HL-60/S4 treated with retinoic acid at 250 ng/mL for 4 days and 3 days (cell line): Measurements from ENCODE around the gene NPTX2.

Source experiments
- in situ Hi-C: fragments of 300-500 bp; cut with MboI; formaldehyde crosslinking; loops from 2 replicates; pipeline ENCODE4 v1.7.0; 2022; ENCODE audit warnings: low sequenced_read_pairs

The NPTX2 gene

DNA sequence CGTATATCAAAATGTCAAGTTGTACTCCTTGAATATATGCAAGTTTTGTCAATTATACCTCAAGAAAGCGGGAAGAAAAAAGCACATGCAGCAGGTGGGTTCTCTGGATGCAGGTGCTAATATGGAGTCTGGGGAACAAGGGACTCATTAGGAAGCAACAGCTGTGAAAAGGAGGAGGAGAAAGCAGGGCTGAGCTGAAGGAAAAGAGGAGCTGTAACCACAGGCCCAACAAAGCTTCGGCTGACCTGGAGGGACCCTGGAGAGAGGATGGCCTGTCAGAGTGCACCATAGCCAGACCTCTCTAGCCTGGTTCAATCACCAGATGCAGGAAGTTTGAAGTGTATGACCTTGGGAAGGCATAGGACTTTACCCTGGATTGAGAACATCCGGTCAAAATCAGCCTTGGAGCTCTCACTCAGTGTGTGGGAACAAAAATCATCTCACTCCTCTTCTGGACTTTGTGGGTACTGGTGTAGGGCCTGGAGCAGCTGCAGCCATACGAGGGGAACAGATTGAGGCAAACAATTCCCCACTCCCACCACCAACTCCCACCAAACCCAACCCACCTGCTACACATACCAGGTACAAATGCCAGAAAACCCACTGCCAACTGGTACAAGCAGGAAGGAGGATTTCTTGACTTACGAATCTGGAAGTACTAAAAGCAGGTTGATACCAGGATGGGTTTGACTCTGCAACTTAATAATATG is 36.7 kb downstream of the NPTX2 start:
- in situ Hi-C loops: no loop called here

GRCh38 chr7:98654524-98655272 is 37.6 kb downstream of the NPTX2 start:
- in situ Hi-C loops: no loop called here

DNA sequence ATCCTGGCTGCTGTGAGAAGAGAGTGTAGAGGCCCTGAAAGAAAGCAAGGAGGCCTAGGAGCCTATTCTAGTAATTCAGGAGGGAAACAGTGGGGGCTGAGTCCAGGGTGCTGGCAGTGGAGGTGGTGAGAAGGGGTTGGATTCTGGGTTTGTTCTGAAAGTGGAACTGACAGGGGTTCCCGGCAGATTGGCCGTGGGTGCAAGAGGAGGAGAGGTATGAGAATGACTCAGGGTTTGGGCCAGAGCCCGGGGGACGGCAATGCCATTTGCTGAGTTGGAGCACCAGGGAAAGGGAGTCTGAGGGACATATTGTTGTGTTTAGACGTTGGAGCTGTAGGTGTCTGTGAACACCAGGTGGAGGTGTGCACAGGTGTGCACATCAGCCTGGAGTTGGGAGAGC is 38.5 kb downstream of the NPTX2 start:
- in situ Hi-C loops: no loop called here

DNA sequence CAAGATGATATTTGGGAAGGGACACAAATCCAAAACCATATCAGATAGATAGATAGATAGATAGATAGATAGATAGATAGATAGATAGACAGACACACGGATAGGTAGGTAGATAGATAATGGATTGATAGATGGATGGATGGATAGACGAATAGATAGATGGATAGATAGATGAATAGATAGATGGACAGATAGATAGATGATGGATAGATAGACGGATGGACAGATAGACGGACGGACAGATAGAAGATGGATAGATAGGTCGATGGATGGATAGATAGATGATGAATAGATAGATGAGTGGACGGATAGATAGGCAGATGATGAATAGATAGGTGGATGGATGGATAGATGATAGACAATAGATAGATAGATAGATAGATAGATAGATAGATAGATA is 39.8 kb downstream of the NPTX2 start:
- in situ Hi-C loops: no loop called here

DNA sequence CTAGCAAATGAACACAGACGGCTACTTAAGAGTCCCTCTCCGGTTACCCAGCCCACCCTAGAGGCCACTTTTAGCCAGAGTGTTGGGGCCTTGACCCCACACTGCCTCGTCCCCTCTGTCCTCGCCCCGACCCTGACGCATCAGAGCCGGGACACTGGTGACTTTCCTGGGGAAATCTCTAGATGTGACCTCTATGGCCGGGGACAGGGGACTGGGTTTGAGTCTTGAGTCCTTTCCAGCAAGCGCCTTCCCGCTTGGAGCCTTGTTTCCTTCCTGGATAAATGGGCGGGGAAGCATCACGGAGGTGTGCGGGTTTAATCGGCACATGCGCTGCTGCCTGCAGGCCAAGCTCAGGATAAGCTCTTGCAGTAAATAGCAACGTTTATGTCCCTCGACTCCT is 40.7 kb downstream of the NPTX2 start:
- in situ Hi-C loops: no loop called here

DNA sequence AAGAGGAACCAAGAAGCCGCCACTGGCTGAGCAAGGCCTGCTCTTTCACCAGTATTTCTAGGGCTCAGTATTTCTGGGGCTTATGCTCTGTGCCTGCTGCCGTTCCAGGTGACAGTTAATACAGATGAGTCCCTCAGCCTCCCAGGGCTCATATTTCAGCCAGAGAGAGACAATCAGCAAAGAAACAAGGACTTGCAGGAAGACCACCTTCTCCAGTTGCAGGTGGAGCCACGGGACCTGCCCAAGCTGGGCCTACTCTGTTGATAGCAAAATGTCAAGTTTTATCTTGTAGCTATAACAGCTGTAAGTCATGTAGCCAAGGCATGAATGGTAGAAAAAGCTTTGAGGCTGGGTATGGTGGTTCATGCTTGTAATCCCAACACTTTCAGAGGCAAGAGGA is 42.7 kb downstream of the NPTX2 start:
- in situ Hi-C loops: no loop called here

GRCh38 chr7:98661607-98662006 is 44.5 kb downstream of the NPTX2 start:
- in situ Hi-C loops: no loop called here

- in situ Hi-C loops: no loop called here
Observed at GRCh38 chr7:98662289-98662688, 45.2 kb downstream of the NPTX2 start.

GRCh38 chr7:98664882-98665281 is 47.8 kb downstream of the NPTX2 start:
- in situ Hi-C loops: no loop called here

- in situ Hi-C loops: no loop called here
Observed at GRCh38 chr7:98668255-98668654, 51.2 kb downstream of the NPTX2 start.

DNA sequence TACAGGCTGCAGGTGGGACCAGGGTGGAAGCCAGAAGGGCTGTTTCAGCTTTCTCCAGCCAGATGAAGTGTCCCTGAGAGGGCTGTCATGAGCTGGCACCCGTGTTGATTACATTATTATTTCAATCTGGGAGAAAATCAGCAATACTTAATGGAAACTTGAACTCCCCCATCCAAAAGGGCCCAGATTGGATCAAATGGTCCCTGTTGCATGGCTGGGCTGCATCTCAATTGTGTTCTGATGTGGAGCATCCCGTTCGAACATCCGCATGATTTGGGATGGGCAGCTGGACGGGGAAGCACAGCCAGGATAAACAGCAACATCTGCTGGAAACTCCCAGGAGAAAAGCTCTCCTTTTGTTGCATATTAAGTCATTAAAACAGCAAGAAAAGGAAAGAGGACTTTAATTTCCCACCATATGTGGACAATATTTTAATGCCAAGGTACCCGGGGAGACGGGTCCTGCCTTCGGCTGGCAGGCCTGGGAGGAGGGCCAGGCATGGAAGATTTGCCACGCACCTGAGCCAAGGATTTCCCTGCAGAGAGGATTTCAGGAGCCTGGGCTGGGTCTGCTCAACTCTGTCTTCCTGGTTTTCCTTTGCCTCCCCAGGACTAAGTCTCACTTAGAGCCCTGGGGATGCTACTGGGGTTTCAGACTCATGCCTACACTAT is 52.4 kb downstream of the NPTX2 start:
- in situ Hi-C loops: no loop called here

DNA sequence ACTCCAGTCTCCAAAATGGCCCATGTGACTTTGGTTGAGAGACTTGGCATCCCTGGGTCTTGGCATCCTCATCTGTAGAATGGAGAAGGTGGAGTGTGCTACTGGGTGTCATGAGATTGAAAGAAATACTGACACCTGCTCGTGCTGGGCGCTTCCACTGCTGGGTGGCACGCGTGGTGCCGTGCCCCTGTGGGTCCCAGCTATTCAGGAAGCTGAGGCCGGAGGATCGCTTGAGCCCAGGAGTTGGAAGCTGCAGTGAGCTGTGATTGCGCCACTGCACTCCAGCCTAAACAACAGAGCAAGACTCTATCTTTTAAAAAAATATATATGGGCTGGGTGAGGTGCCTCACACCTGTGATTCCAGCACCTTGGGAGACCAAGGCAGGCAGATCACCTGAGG is 53.1 kb downstream of the NPTX2 start:
- in situ Hi-C loops: no loop called here

- in situ Hi-C loops: no loop called here
Observed at GRCh38 chr7:98671733-98672331, 54.7 kb downstream of the NPTX2 start.

DNA sequence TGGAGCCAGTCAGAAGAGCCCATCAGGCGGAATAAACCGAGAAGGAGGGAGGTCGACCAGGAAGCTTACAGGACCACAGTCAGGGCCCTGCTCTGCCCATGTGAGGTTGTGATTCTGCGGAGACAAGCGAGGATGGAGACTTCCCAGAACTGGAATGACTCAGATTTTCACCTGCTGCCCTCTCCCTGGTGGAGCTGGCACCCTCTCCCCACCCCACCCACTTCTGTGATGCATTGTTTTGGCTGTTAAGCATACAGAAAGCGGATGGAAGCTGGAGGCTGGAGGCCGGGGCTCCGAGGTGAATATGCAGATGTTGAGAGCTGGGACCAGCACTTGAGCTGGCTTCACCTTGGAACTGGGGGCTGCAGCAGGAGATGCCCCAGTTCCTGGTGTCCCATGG is 57.4 kb downstream of the NPTX2 start:
- in situ Hi-C loops: no loop called here

DNA sequence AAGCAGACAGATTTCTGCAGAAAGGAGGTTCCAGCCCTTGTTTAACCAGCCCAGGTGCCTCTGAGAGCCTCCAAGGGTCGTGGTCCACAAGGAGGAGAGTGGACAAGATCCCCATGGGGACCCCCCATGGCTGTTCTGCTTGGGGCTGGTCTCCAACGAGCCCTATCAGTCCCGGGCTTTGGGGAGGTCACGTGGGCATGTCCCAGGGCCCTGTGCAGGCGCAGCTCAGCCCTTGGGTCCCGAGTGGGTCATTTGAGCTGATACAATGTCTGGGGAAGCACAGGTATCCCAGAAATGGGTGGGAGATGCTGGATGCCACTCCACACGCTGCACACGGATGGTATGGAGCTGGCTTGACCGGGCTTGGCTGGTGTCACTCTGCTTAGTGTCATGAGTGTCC is 57.8 kb downstream of the NPTX2 start:
- in situ Hi-C loops: no loop called here

DNA sequence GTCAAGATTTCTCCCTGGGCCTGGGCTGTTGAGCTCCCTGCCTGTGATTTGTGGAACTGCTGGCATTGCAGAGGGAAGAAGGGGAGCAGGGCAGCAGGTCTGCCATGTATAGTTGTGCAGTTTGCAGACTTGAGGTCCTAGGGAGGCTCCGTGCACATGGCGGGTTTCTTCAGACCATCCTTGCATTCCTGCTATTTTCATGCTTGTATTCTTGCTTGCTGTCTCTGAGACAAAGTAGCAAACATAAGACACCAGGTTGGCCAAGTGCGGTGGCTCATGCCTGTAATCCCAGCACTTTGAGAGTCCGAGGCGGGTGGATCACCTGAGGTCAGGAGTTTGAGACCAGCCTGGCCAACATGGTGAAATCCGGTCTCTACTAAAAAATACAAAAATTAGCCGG is 61.1 kb downstream of the NPTX2 start:
- in situ Hi-C loops: no loop called here
